SKM-1 treated with dmso at 0.1 percent for 144 hours (cell line): ENCODE data around the gene FOXI1.

Source experiments
- DNase-seq: peaks from one replicate; lab custom pipeline; 2025; ENCODE audit not compliant: unreplicated experiment; lab: John Stamatoyannopoulos, UW

FOXI1 gene

DNA sequence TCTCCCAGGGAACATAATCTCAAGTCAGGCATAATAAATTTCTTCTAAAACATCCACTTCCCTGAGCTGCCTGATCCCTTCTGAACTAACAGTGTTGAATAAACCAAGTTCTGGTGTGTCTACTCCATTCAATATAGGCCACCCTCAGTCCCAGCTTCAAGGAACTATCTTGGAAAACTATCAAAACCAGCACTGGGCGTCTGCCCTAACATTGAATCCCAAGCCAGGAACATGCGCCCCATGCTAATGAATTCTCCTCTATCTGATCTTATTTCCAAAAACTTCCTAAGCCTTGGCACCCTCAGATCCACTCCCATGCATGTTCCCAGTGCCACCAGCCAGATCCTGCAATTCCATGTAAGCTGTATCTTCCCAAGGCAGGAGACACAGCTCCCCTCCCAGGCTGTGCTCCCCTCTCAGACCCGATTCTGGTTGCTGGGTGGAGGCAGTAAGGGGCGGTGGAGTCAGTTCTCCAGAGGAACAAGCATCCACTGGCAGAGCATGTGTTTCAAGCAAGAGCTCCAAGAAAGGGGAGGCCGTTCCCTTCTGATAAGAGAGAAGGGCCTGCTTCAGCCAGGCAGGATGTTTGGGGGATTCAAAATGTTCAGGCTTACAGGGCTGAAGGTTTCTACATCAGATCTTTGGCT is 13.1 kb upstream of the FOXI1 start:
- no peak for DNase-seq

DNA sequence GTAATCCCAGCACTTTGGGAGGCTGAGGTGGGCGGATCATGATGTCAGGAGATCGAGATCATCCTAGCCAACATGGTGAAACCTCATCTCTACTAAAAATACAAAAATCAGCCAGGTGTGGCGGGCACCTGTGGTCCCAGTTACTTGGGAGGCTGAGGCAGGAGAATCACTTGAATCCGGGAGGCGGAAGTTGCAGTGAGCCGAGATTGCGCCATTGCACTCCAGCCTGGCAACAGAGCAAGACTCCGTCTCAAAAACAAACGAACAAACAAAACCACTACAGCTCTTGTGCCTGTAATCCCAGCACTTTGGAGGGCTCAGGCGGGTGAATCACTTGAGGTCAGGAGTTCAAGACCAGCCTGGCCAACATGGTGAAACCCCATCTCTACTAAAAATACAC is 11.4 kb upstream of the FOXI1 start:
- peak; percentile 19 for DNase-seq

DNA sequence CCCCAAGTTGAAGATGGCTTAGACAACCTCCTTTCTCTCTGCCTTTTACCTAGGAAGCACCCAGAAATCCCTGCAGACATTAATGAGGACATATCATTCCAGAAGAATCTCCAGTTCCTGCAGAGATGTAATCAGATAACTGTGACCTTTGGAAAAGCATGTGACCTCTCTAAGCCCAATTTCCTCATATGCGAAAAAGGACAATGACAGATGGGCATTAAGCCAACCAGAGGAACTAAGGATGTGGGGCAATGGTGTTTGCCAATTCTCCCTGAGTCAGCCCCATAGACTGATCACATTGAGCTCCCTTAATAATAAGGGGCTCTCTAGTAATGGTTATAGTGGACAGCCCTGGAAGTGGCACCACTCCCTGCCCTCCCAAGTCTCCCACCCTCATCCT is 10.1 kb upstream of the FOXI1 start:
- DNase-seq, result peak; percentile 43

- DNase-seq, result peak; percentile 40
Observed at GRCh38 chr5:170097934-170098333, 7.8 kb upstream of the FOXI1 start.

GRCh38 chr5:170100066-170100943 is 5.4 kb upstream of the FOXI1 start:
- peak; percentile 83 for DNase-seq

DNA sequence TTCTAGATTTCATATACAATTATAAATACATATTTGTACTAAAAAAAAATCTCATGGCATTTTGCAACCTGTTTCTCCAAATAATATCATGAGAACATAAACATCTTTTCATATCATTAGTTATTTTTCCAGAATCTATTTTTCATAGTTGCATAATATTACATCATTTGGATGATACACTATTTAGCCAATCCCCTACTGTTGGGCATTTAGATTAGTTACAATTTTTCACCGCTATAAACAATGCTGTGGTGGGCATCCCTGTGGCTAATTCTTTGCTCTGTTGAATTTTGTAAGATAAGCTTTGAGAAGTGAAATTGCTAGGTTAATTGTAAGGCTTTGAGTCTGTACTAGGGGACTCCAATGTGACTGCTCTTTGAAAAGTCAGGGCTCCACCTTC is 2.2 kb upstream of the FOXI1 start:
- DNase-seq, result no peak

DNA sequence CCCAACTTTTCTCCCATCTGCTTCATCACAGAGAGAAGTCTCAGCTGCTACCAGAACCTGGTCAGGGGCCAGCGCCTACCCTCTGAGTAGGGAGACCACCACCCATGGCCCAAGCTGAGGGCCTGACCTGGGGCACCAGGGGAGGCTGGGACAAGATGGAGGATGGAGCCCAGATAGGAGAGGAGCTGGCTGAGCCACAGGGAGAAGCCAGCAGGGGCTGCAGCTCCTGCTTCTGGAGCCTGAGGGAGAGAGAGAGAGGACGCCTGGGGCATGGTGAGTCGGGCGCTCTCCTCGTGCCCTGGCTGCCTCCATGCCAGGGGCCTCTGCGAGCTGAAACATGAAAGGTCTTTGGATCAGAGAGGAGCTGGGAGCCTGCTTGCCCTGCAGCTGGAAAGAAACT is 1.4 kb upstream of the FOXI1 start:
- no peak for DNase-seq

DNA sequence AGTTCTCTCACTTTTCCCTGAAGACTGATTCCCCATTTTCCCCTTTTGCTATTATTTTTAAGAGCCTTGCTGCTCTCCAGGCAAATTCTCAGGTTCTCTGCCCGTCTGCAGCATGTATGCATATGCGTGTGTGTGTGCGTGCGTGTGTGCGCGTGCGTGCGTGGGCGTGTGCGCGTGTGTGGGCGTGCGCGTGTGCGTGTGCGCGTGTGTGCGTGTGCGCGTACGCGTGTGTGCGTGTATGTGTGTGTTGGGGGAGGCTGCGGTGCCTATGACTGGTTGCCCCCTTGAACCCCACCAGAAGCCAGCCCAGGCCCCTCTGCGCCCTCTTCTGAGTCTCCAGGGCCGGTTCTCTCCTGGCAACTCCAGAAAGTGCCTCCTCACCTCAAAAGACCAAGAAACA is 987 bp upstream of the FOXI1 start:
- no peak for DNase-seq

- DNase-seq, result no peak
Observed at GRCh38 chr5:170107674-170108073, 2.0 kb downstream of the FOXI1 start.

DNA sequence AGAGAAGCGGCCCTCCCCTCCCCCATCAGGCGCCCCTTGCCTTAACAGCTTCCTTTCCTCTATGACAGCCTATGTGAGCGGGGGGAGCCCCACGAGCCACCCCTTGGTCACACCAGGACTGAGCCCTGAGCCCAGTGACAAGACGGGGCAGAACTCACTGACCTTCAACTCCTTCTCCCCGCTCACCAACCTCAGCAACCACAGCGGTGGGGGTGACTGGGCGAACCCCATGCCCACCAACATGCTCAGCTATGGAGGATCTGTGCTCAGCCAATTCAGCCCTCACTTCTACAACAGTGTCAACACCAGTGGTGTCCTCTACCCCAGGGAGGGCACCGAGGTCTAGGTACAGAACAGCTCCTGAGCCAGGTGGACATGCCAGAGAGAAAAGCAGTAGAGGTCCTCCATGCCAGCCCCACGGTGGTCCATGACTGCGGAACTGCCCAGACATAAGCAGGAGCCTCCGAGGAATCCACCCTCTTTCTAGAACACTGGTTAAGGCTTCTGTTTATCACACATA is 2.6 kb downstream of the FOXI1 start:
- DNase-seq, result no peak

DNA sequence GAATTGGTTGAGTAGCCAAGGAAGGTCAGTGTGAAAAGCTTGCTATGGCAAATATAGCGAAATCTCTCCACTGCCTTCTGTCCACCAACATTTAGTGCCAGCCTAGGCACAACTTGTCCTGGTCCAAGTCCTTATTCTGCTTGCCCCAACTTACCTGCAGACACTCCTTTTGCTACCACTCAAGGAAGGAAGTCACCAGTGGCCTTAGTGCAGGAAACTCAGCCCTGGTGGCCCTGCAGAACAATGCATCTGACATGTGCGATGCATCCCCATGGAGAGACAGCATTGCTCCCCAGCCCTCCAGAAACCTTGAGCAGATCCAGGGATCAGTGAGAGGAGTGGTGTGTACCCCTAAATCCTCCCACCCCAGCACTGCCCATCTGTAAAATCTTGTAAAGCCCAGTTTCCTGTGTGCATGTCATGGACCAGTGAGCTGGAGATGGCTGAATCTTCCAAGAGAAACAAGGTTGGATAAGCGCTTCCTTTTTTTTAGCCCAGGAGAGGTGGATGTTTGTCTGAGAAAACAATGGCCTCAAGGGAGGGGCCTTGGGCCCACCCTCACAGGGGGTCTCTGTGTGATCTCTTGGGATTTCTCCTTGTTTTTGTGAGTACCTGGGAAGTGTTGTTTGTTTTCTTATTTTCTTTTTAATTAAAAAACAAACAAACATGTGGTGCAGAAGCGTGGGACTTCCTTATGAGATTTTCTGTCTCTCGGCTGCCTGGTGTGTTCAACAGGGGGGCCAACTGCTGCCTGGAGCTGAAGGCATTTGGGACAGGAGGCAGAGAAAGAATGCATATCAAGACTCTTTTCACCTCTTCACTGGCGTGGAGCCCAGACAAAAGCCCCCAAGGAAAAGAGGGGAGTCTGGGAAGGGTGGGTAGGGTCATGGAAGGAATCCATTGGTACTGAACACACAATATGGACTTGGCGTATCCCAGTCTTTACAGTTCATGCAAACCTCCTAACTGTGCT is 3.6 kb downstream of the FOXI1 start:
- no peak for DNase-seq

- DNase-seq, result no peak
Observed at GRCh38 chr5:170110403-170111087, 4.8 kb downstream of the FOXI1 start.

- DNase-seq, result no peak
Observed at GRCh38 chr5:170111088-170111785, 5.5 kb downstream of the FOXI1 start.

DNA sequence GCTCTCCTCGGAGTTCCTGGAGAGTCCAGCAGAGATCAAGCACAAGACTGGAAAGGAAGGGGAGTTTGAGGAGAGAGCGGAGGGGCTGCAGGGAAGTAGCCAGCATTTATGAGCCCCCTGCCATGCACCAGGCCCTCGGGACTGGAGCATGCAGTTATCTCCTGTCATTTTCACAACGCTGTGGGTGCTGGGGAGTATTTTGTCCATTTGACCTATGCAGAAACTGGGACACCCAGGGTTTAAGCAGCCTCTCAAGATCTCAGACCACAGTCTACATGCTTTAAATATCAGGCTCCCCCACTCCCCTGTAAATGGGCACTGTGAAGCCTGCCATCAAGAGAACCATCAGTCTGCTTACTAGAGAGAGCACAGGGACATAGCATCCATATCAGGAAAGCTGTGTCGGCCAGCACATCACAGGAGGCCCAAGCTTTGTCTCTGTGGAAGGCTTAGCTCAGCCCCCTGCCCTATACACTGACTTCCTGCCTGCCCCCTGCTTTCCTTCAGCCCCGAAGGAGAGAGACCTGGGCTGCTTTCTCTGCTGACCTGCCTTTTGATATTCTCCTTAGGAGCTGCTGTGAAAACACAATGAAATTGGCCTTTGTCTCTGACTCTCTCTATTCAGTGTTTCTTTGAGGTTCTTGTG is 7.3 kb downstream of the FOXI1 start:
- DNase-seq, result no peak

- peak; percentile 74 for DNase-seq
Observed at GRCh38 chr5:170113522-170113900, 7.8 kb downstream of the FOXI1 start.

DNA sequence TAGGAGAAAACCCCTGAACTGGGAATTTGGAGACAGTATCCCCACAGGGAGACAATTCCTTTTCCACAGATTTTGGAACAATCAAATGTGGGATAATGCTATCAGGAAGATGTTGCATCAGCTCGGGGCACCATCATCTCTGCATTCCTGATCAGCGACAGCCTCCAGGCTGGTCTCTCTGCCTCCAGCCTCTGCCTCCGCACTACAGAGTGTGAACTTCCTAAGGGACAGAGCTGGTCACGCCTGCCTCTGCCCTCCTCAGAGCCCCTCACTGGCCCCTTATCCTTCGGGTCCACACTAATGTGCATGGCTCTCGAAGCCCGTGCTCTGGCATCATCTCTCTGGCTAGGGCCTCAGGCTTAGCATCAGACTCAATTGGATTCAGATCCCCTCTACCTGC is 8.6 kb downstream of the FOXI1 start:
- DNase-seq, result no peak

DNA sequence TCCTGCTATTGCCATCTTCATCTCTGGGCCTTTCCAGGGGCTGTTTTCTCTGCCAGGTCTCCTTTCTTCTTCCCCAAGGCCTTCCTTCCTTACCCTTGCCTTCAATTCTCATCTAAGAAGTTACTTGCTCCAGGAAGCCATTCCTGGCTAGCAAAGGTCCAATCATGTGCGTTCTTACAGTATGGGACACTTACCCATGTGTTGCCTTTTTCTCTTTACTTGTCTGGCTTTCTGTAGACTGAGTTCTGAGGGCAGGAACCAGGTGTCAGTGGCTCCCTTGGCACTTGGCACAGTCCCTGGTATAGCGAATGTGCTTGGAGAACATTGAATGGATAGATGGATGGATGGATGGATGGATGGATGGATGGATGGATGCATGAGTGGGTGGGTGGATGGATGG is 10.2 kb downstream of the FOXI1 start:
- DNase-seq, result no peak

DNA sequence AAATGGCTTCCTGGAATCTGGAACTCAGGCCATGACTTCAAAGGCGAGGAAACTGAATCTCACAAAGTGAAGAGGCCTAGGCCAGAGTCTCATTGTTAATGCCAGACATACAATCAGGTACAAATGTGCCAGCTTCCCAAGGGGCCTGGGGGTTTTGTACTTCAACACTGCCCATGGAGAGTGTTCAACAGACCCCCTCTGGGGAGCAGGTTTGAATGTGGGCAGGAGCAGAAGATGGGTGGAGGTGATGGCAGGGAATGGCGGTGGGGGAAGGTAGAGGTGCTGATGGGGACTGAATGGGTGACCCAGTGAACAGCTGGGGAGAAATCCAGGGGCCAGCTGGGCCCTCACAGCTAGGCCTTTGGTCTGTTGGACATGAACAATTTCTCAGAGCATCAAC is 12.0 kb downstream of the FOXI1 start:
- no peak for DNase-seq

DNA sequence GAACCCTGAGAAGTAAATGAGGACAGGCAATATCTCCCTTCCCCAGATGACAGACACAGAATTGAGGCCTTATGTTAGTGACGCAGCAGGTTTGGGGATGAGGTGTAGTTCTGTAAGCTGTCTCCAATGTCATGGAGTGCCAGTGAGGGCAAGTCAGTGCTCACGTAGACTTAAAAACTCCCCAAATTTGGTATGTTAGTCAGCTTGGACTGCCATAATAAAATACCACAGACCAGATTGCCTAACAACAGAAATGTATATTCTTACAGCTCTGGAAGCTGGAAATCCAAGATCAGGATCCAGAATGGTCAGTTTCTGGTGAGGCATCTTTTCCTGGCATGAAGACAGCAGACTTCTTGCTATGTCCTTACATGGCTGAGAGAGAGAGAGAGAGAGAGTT is 14.9 kb downstream of the FOXI1 start:
- no peak for DNase-seq

DNA sequence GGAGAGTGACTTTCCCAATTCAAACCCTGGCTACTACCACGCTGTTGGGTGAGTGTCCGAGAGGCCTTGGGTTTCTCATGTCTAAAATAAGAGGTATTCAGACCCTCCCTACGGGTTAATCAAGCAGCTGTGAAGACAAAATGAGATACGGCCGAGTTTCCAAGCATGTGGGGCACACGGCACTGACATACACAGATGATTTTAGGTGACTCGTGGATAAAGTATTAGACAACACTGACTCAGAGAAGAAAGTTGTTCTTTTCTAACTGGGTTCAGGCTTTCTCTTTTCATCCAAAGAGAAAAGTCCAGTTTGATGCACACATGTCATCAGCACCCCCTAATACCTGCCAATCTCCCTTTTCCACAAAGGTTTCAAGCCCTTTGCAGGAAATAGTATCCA is 15.6 kb downstream of the FOXI1 start:
- no peak for DNase-seq
